ENCODE data around the gene FRS2. TPM values are rescaled to one million over a fixed set of nuclear protein-coding genes. Genes with fewer than 3 reads are reported as not detected.

FRS2 gene
- total RNA-seq, 1 experiment from 2014 or later = 33.7 TPM

DNA sequence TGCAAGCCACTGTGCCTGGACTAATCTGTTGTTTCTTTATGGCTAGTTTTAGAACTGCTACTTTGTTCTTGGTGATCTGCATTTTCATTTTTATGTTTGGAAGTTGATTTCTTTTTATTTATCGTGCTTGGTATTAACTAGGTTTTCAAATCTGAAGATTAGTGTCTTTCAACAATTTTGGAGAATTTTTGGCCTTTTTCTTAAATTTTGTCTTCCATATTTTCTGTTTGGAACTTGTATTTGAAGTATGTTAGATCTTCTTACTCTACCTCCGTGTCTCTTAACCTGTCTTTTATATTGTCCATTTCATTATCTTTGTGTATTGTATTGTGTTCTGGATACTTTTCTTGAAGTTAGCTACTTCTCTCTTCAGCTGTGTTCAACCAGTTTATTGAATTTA is 9.5 kb downstream of the FRS2 start:
- Histone ChIP-seq H2AK5ac (ENCODE audit: insufficient read length, low read length) (no peak overlapping the region), H2BK120ac (ENCODE audit: low read depth, low read length, poor library complexity, severe bottlenecking) (no peak overlapping the region), H3K18ac (ENCODE audit: insufficient read length, low read depth, low read length) (no peak overlapping the region), H2BK12ac (ENCODE audit: insufficient read length, low read depth, low read length) (no peak overlapping the region), H4K91ac (ENCODE audit: insufficient read length, low read depth, low read length) (no peak overlapping the region), H3K23ac (ENCODE audit: insufficient read length, low read depth, low read length) (no peak overlapping the region), H3K4me2 (ENCODE audit: insufficient read depth, insufficient read length, low read length) (no peak overlapping the region), H2BK20ac (ENCODE audit: low read depth, low read length, poor library complexity, severe bottlenecking) (no peak overlapping the region), H2BK15ac (ENCODE audit: low read depth, low read length) (no peak overlapping the region), H3K79me2 (ENCODE audit: insufficient read depth, low read length) (peaks cover 17% of the 10 kb centered on the region; the same call in 1 of the 2 replicates), H3K56ac (ENCODE audit: insufficient read length, low read depth, low read length) (no peak overlapping the region), H3K9me3 (ENCODE audit: control insufficient read depth, low read depth, low read length) (no peaks in the 10 kb centered on the region), H3K14ac (ENCODE audit: insufficient read depth, low read length) (no peak overlapping the region), H3K4ac (ENCODE audit: low read depth, low read length) (no peak overlapping the region), H3K23me2 (ENCODE audit: insufficient read length, low read depth, low read length, poor library complexity, severe bottlenecking) (no peaks in the 10 kb centered on the region), H4K20me1 (ENCODE audit: control insufficient read depth, insufficient read depth, insufficient read length) (no peaks in the 10 kb centered on the region), H4K5ac (ENCODE audit: insufficient read length, low read depth, low read length) (no peak overlapping the region), H3K79me1 (ENCODE audit: insufficient read depth, low read depth, low read length, poor library complexity, severe bottlenecking) (peaks cover 2% of the 10 kb centered on the region), H4K8ac (replicated peaks; ENCODE audit: insufficient read length, low read depth, low read length) (no peak overlapping the region), H3K4me1 (ENCODE audit: insufficient read depth, low read length) (peaks cover 2% of the 10 kb centered on the region; the same call in 1 of the 2 replicates), H3T11ph (ENCODE audit: low read length) (no peak overlapping the region), H2AFZ (ENCODE audit: low read length) (no peak overlapping the region), H3K27me3 (ENCODE audit: insufficient read depth, low read length) (no peaks in the 10 kb centered on the region), H2BK5ac (ENCODE audit: insufficient read length, low read length) (no peak overlapping the region), H3K27ac (ENCODE audit: insufficient read length, low read depth, low read length) (no peak overlapping the region), H3K9ac (ENCODE audit: extremely low read depth, insufficient read length, low read length) (no peak overlapping the region)
- no peak for DNase-seq
- H3K27me3 Mint-ChIP-seq (ENCODE audit: low read depth) = no peaks in the 10 kb centered on the region
- H3K36me3 Mint-ChIP-seq (ENCODE audit: insufficient read depth in 1 of 3, low read depth in 3 of 3) = peaks cover 0 to 5% (median 5%) of the 10 kb centered on the region in 3 experiments; a peak in 5 of 7 replicates
- H3K4me3 Mint-ChIP-seq = no peak overlapping the region
- H3K9me3 Mint-ChIP-seq = no peaks in the 10 kb centered on the region
- H3K27ac Mint-ChIP-seq = no peak overlapping the region
- WGBS (ENCODE audit: extremely low coverage, insufficient read length, low lambda C conversion rate) = no CpG with 5 or more reads among the region's 2 CpGs
- TF ChIP-seq, protein P1, sequence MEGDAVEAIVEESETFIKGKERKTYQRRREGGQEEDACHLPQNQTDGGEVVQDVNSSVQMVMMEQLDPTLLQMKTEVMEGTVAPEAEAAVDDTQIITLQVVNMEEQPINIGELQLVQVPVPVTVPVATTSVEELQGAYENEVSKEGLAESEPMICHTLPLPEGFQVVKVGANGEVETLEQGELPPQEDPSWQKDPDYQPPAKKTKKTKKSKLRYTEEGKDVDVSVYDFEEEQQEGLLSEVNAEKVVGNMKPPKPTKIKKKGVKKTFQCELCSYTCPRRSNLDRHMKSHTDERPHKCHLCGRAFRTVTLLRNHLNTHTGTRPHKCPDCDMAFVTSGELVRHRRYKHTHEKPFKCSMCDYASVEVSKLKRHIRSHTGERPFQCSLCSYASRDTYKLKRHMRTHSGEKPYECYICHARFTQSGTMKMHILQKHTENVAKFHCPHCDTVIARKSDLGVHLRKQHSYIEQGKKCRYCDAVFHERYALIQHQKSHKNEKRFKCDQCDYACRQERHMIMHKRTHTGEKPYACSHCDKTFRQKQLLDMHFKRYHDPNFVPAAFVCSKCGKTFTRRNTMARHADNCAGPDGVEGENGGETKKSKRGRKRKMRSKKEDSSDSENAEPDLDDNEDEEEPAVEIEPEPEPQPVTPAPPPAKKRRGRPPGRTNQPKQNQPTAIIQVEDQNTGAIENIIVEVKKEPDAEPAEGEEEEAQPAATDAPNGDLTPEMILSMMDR (conservative IDR thresholded peaks at IDR 0.05) = no peak
- peaks cover 29 to 30% of the 10 kb centered on the region in 2 experiments for H3K4me1 Mint-ChIP-seq
